ENCODE results near the gene KCNA1. TPM values are rescaled to one million over a fixed set of nuclear protein-coding genes. Genes with fewer than 3 reads are reported as not detected.

The KCNA1 gene
- total RNA-seq, 4 donors from 2014 or later = not detected

DNA sequence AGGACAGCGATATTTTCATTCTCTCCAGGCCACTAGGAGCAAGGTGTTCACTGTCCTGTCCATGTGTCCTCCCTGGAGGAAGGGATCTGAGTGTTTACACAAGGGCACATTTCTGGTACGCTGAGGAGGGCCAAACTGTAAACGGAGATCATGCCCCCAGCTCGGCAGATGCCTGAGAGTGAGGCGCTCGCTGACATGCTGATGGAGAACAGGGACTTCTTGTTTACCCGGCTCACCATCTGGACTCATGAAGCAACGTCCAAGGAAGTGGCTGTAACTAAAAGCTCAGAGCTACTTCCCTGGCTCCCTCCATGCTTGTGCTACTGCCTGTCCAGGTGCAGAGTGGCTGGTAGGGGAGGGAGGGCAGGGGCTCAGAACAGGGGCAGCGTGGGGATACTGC is 43.4 kb upstream of the KCNA1 start:
- TF ChIP-seq POLR2A (IDR thresholded peaks at IDR 0.05) = no peak
- TF ChIP-seq, protein P1, sequence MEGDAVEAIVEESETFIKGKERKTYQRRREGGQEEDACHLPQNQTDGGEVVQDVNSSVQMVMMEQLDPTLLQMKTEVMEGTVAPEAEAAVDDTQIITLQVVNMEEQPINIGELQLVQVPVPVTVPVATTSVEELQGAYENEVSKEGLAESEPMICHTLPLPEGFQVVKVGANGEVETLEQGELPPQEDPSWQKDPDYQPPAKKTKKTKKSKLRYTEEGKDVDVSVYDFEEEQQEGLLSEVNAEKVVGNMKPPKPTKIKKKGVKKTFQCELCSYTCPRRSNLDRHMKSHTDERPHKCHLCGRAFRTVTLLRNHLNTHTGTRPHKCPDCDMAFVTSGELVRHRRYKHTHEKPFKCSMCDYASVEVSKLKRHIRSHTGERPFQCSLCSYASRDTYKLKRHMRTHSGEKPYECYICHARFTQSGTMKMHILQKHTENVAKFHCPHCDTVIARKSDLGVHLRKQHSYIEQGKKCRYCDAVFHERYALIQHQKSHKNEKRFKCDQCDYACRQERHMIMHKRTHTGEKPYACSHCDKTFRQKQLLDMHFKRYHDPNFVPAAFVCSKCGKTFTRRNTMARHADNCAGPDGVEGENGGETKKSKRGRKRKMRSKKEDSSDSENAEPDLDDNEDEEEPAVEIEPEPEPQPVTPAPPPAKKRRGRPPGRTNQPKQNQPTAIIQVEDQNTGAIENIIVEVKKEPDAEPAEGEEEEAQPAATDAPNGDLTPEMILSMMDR (IDR thresholded peaks at IDR 0.05) = no peak
- Histone ChIP-seq H3K4me3 (no peak overlapping the region), H3K36me3 (no peaks in the 10 kb centered on the region), H3K4me1 (no peaks in the 10 kb centered on the region), H3K27ac (no peak overlapping the region), H3K9me3 (no peaks in the 10 kb centered on the region), H3K27me3 (peaks cover 0 to 96% (median 0%) of the 10 kb centered on the region in 4 donors)
- 36 to 41% methylated on average over 6 to 8 of the region's 9 CpGs for WGBS, 2 donors
- intact Hi-C loops (cut with DNase I) = no loop called here
- DNase-seq = no peak

GRCh38 chr12:4867384-4867783 is 42.3 kb upstream of the KCNA1 start:
- H3K36me3 ChIP-seq = no peaks in the 10 kb centered on the region
- no peak overlapping the region for H3K27ac ChIP-seq
- H3K4me3 ChIP-seq = no peak overlapping the region
- H3K4me1 ChIP-seq = no peaks in the 10 kb centered on the region
- H3K27me3 ChIP-seq = peaks cover 0 to 97% (median 0%) of the 10 kb centered on the region in 4 donors
- no peak for DNase-seq
- no peaks in the 10 kb centered on the region for H3K9me3 ChIP-seq
- intact Hi-C loops (cut with DNase I) = no loop called here
- WGBS, 2 donors = 52 to 74% methylated on average over 4 to 5 of the region's 5 CpGs
- TF ChIP-seq POLR2A (IDR thresholded peaks at IDR 0.05) = no peak
- TF ChIP-seq, protein P1 (IDR thresholded peaks at IDR 0.05) = no peak

- intact Hi-C loops (cut with DNase I) = no loop called here
- H3K27me3 ChIP-seq = peaks cover 0 to 75% (median 0%) of the 10 kb centered on the region in 4 donors
- no peak overlapping the region for H3K27ac ChIP-seq
- H3K36me3 ChIP-seq = no peaks in the 10 kb centered on the region
- H3K9me3 ChIP-seq = no peaks in the 10 kb centered on the region
- no peaks in the 10 kb centered on the region for H3K4me1 ChIP-seq
- no peak for DNase-seq
- no peak for TF ChIP-seq POLR2A (IDR thresholded peaks at IDR 0.05)
- TF ChIP-seq, protein P1 (IDR thresholded peaks at IDR 0.05) = no peak
- no peak overlapping the region for H3K4me3 ChIP-seq
- WGBS, 2 donors = 75 to 81% methylated on average over 3 of the region's 3 CpGs
Observed at GRCh38 chr12:4870423-4870822, 39.3 kb upstream of the KCNA1 start.

GRCh38 chr12:4871514-4871913 is 38.2 kb upstream of the KCNA1 start:
- no peaks in the 10 kb centered on the region for H3K9me3 ChIP-seq
- intact Hi-C loops (cut with DNase I) = no loop called here
- no peak for TF ChIP-seq POLR2A (IDR thresholded peaks at IDR 0.05)
- TF ChIP-seq, protein P1 (IDR thresholded peaks at IDR 0.05) = no peak
- H3K4me3 ChIP-seq = no peak overlapping the region
- peaks cover 0 to 64% (median 0%) of the 10 kb centered on the region in 4 donors for H3K27me3 ChIP-seq
- H3K27ac ChIP-seq = no peak overlapping the region
- DNase-seq = no peak
- H3K4me1 ChIP-seq = no peaks in the 10 kb centered on the region
- WGBS, 2 donors = 89% methylated on average over 9 of the region's 9 CpGs
- H3K36me3 ChIP-seq = no peaks in the 10 kb centered on the region

- intact Hi-C loops (cut with DNase I) = no loop called here
- no peak overlapping the region for H3K27ac ChIP-seq
- peaks cover 0 to 49% (median 0%) of the 10 kb centered on the region in 4 donors for H3K27me3 ChIP-seq
- H3K9me3 ChIP-seq = no peaks in the 10 kb centered on the region
- DNase-seq = no peak
- H3K4me1 ChIP-seq = no peaks in the 10 kb centered on the region
- TF ChIP-seq, protein P1 (IDR thresholded peaks at IDR 0.05) = no peak
- no peak for TF ChIP-seq POLR2A (IDR thresholded peaks at IDR 0.05)
- no peak overlapping the region for H3K4me3 ChIP-seq
- WGBS, 2 donors = 86 to 96% methylated on average over 1 of the region's 1 CpG
- no peaks in the 10 kb centered on the region for H3K36me3 ChIP-seq
Observed at GRCh38 chr12:4873947-4874346, 35.8 kb upstream of the KCNA1 start.
